Left colon (tissue), 2 donors: ENCODE results near the gene CDH15. TPM values are rescaled to one million over a fixed set of nuclear protein-coding genes. Genes with fewer than 3 reads are reported as not detected.

Experiments
- ATAC-seq: fragments of 200-7000 bp; cut with Tn5 transposase; one replicate; pipeline ENCODE4 v1.9.1; 2020; ENCODE audit warnings: mild to moderate bottlenecking, moderate library complexity
- DNase-seq, 2 donors: peaks; one replicate each; pipeline ENCODE4 v3.0.0-alpha.2; 2020
- intact Hi-C, 2 donors: fragments of 100-400 bp; cut with DNase I in 1 of 2; cut with micrococcal nuclease in 1 of 2; formaldehyde crosslinking; loops; one replicate each; pipeline versions ENCODE4 v1.11.2 to v1.14.0; 2022; cut with DNase I, micrococcal nuclease
- total RNA-seq, 2 donors: library from RNA; stranded (reverse); fragmentation: NEBNext Ultra II Directional; extraction: Animal tissue kit (Norgen Biotek cat#: 25700); gene quantifications; one replicate each; pipeline ENCODE4 v1.2.1, GENCODE V29; 2021
- donor health status: DM: no; HTN: no; CAD: no.
- donor health status: DM: yes; HTN: yes; CAD: no.

CDH15 gene
- total RNA-seq, 2 donors from 2014 or later = not detected

- intact Hi-C loops = no loop called here
- DNase-seq (no peak), ATAC-seq (no peak)
Observed at GRCh38 chr16:89166696-89167424, 4.7 kb upstream of the CDH15 start.

- intact Hi-C loops = no loop called here
- peak; percentile 56 for ATAC-seq
- peak; percentile 79 to 96 for DNase-seq
Observed at GRCh38 chr16:89167425-89167941, 4.1 kb upstream of the CDH15 start.

GRCh38 chr16:89168381-89169189, 3.0 kb upstream of the CDH15 start:
- DNase-seq = no peak
- intact Hi-C loops = no loop called here
- ATAC-seq = no peak

- DNase-seq (no peak), ATAC-seq (no peak)
- intact Hi-C loops = no loop called here
Observed at GRCh38 chr16:89169778-89170177, 1.8 kb upstream of the CDH15 start.

- intact Hi-C loops = no loop called here
- ATAC-seq (peak; percentile 47), DNase-seq (peak; percentile 82 to 85)
Observed at GRCh38 chr16:89170346-89171215, 967 bp upstream of the CDH15 start.

GRCh38 chr16:89172171-89172527, 601 bp downstream of the CDH15 start:
- intact Hi-C loops = no loop called here
- ATAC-seq (no peak), DNase-seq (no peak)

- ATAC-seq = no peak
- DNase-seq = no peak
- intact Hi-C loops = no loop called here
Observed at GRCh38 chr16:89172528-89173173, 1.1 kb downstream of the CDH15 start.

GRCh38 chr16:89173174-89173921, 1.8 kb downstream of the CDH15 start:
- DNase-seq (no peak), ATAC-seq (no peak)
- intact Hi-C loops = no loop called here

- intact Hi-C loops = no loop called here
- DNase-seq (no peak), ATAC-seq (no peak)
Observed at GRCh38 chr16:89174055-89174827, 2.7 kb downstream of the CDH15 start.

- intact Hi-C loops = no loop called here
- ATAC-seq = no peak
- DNase-seq = no peak
Observed at GRCh38 chr16:89174877-89175276, 3.3 kb downstream of the CDH15 start.

GRCh38 chr16:89175280-89176146, 4.0 kb downstream of the CDH15 start:
- no peak for DNase-seq
- intact Hi-C loops = no loop called here
- ATAC-seq = no peak

GRCh38 chr16:89176147-89176690, 4.7 kb downstream of the CDH15 start:
- DNase-seq = no peak
- intact Hi-C loops = no loop called here
- no peak for ATAC-seq

- intact Hi-C loops = no loop called here
- no peak for ATAC-seq
- no peak for DNase-seq
Observed at GRCh38 chr16:89176717-89177116, 5.2 kb downstream of the CDH15 start.

- DNase-seq = no peak
- intact Hi-C loops = no loop called here
- ATAC-seq = no peak
Observed at GRCh38 chr16:89177501-89177900, 6.0 kb downstream of the CDH15 start.

- intact Hi-C loops = no loop called here
- ATAC-seq = no peak
Observed at GRCh38 chr16:89178453-89179147, 7.1 kb downstream of the CDH15 start.

GRCh38 chr16:89179148-89179484, 7.6 kb downstream of the CDH15 start:
- no peak for DNase-seq
- intact Hi-C loops = no loop called here

More at GRCh38 chr16:89178453-89179147, 7.1 kb downstream of the CDH15 start:
- DNase-seq = no peak

More at GRCh38 chr16:89179148-89179484, 7.6 kb downstream of the CDH15 start:
- no peak for ATAC-seq
